SKM-1 treated with dmso at 0.1 percent for 144 hours (cell line): Measurements from ENCODE around the gene PI4KA.
"Not testable (repeated sequence)": the region's sequence is repeated elsewhere in the genome, so short reads cannot be mapped to it uniquely, and the experiment has no call there.

ENCODE experiments used
- DNase-seq: peaks from one replicate; lab custom pipeline; 2025; ENCODE audit not compliant: unreplicated experiment; lab: John Stamatoyannopoulos, UW

PI4KA gene

GRCh38 chr22:20779014-20779817, 79.4 kb downstream of the PI4KA start:
- DNase-seq = no peak

GRCh38 chr22:20777420-20778177, 81.0 kb downstream of the PI4KA start:
- no peak for DNase-seq

- DNase-seq = no peak
These were observed 81.8 kb downstream of the PI4KA start for GRCh38 chr22:20776624-20777405.

DNA sequence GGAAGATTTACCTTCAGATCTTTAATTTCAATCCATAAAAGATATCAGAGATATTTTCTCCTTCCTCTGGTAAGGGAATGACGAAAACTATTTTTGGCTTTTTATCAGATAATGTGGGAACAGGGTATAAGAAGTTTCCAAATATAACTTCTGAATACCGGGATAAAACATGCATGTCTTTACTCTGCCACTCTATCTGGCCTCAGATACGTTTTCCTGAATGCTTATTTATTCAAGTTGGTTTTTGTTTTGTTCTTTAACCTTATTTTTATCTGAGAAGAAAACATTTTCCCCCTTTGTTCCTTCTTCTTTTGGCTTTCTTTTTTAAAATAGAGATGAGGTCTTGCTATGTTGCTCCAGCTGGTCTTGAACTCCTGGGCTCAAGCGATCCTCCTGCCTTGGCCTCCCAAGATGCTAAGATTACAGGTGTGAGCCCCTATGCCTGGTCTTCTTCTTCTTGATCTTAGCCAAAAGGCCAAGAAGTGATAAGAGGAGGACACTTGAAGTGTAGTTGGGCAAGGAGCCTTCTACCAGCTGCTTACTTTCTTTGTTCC, 83.2 kb downstream of the PI4KA start:
- DNase-seq = no peak

DNA sequence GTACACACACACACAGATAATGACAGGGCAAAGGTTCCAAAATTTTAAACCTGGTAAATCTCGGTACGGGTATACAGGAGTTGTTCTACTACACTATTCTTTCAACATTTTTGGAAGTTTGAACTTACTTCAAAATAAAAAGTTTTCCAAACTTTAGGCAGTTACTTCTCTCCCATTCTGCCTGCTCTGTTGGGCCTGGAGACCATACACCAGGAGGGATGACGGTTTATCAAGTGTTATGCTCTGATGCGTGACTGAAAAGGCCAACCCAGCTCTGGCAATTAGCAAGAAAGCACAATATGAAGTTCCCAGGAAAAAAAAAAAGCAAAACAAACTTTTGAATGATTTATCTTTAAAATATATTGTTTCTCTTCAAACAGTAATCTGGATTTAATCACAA, 83.7 kb downstream of the PI4KA start:
- DNase-seq = no peak

DNA sequence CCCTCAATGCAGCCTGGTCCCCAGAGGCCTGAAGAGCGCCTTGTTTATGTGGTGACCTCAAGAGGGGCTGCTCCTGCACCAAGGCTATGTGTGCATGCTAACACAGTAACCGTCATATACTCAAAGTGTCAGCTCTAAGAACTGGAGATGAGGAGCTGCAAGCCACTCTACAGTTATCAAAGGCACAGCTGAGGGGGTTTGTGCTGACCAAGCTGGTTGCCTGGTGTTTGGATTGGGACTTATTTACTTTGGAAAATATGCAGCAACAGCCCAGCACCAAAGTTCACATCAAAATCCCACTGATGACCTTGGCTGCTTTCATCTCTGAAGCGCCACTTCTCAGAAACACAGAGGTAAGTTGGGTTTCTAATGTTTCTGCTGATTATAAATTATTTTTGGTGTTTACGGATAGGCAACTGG, 84.8 kb downstream of the PI4KA start, which contains the start of gene SERPIND1:
Gene SERPIND1 (plus strand): TSS at position 321 of the 420 bp plus-strand sequence. CDS start 5,200 bp downstream, outside the sequence.
- DNase-seq = no peak

- no peak for DNase-seq
These were observed 86.5 kb downstream of the PI4KA start for GRCh38 chr22:20771918-20772625.

DNA sequence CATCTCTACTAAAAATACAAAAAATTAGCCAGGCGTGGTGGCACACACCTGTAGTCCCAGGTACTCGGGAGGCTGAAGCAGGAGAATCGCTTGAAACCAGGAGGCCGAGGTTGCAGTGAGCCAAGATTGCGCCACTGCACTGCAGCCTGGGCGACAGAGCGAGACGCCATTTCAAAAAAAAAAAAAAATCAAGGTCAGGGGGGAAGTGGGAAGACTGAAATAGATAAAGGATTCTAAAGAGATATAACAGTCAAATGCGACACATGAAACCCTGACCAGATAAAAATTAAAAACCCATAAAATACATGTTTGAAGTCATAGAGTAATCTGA, 89.2 kb downstream of the PI4KA start:
- not testable (repeated sequence) for DNase-seq

DNA sequence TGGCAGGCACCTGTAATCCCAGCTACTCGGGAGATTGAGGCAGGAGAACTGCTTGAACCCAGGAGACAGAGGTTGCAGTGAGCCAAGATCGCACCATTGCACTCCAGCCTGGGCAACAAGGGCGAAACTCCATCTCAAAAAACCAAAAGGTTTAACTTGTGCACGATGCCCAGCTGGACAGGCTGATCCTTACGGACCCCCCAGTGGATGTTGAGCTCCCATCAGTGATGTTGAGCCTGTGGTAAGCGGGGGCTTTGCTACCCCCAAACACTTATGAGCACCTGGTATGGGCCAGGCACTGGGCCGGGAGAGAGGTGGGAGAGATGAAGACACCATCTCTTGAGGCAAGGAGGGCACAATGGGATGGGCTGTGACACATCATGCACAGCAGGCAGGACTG, 92.1 kb downstream of the PI4KA start:
- no peak for DNase-seq

- no peak for DNase-seq
These were observed 92.7 kb downstream of the PI4KA start for GRCh38 chr22:20765938-20766337.

DNA sequence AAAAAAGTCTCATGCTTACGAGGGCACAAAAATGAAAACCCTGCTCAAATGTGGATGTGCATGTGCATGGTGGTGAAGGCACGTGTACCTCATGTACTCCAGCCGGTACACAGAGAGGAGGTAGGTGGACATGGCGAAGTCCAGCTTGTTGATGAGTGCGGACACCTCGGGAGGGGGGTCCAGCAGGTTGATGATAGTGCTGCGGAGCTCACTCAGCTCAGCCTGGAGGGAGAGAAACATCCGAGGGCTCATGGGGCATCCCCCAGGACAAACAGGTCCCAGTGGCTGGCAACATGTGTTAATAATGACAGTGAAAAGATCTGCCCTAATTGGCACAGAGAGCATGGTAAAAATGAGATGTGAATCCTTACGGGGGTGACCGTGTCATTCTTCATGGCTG, 93.9 kb downstream of the PI4KA start:
- DNase-seq = no peak

DNA sequence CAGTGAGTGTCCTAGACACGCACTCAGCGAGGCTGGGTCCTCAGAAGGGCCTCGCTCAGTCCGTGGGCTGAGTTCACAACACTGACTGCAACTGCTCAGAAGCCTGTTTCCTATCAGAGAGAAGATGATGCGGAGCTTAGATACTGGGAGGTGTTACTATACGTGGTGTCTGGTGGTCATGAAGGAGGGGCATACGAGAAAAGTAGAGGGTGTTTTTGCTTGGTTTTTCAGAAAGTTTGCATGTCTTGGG, 94.2 kb downstream of the PI4KA start:
- DNase-seq = no peak

DNA sequence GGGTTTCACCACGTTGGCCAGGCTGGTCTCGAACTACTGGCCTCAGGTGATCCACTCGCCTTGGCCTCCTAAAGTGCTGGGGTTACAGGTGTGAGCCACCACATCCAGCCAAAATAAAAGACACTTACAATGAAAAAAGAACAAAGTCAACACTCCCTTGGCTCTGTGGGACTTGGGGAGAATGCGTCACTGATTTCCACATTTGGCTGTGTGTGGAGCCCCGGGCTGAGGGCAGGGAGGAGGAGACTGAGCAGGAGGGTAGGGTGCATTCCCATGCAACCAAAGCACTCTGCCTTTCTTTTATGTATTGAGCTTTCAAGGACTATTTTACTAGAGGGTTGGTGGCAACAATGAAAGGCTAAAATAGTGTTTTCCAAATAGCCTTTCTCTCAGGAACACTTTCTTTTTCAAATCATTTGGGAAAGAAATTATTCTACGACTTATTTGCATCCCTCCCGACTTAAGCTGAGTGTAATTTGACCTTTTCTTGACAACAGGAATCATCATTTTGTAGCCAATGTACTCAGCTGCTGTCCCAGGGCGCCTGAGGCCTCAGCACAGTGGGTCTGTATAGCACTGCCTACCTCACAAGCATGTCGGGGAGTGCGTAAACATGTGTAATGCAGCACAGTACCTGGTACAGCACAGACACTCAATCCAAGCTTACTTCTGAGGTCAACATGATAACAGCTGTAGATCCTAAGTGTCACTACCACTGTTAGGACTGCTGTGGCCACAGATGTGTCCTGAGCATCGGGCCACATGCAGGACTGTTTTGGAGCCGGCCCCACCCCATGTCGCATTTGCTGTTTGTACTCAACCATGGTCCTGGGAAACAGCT, 94.8 kb downstream of the PI4KA start:
- DNase-seq = no peak

GRCh38 chr22:20762233-20762796, 96.3 kb downstream of the PI4KA start:
- DNase-seq = no peak

DNA sequence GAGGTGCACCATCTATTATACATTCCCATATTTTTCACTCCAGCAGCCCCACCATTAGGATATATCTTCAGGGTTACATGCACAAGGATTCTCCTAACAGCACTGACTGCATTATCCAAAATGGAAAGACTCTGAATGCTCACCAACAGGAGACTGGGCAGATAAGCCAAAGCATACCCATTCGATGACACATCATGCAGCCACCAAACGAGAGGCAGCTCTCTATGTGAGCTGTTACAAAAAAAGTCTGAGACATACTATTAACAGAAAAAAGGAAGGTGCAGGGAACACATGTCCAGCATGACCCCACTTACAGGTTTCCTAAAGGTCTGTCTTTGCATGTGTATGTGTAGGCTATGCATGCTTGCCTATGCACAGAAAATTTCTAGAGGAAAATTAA, 97.1 kb downstream of the PI4KA start:
- no peak for DNase-seq

- DNase-seq = no peak
These were observed 98.5 kb downstream of the PI4KA start for GRCh38 chr22:20760084-20760483.

- DNase-seq = no peak
These were observed 99.9 kb downstream of the PI4KA start for GRCh38 chr22:20758688-20759087.

DNA sequence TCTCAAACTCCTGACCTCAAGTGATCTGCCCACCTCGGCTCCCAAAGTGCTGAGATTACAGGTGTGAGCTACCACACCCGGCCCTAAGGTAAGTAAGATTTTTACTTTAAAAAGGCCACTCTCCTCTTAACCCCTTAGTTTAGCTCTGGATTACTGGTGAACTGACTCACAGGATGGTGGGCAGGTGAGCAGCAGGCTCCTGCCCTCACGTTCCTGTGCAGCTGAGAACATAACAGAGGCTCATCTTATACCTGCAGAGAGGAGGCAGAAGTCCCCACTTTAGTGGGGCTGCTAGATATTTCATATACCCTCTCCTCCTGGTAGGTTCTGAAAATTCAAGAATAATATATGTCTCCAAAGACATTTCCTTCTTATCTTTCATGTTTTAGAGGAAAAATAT, 101.8 kb downstream of the PI4KA start:
- no peak for DNase-seq

DNA sequence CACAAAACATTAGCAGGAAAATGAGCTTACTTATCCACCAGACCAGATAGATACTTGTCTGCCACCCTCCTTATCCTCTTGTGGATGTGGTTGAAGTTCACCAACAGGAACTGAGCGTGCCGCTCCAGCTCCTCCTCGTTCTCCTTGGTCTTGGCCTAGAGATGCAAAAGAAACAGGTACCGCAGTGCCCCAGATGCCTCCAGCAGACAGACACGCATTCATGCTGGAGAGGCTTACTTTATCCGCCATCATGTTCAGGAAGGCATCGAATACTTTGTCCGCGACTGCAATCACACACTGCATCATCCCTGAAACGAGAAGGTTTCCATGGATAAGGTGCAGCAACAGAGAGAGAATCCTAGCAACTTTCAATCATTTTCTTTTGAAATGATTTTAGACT, 105.7 kb downstream of the PI4KA start:
- no peak for DNase-seq
